GM12873 (cell line): ENCODE data around the gene TBL1X.

Experiments used
- CTCF ChIP-seq: IDR thresholded peaks from 2 replicates; pipeline ENCODE4 v1.5.1; 2012; ENCODE audit warnings: low read depth, mild to moderate bottlenecking, moderate library complexity, low read length, control low read depth; ENCODE audit not compliant: insufficient read depth; ENCODE audit errors: missing control alignments

TBL1X gene

GRCh38 chrX:9765072-9765736 lies 300.3 kb downstream of the TBL1X start:
- TF ChIP-seq CTCF, result no peak

GRCh38 chrX:9765737-9766097 lies 300.9 kb downstream of the TBL1X start, which contains the start of gene GPR143:
Gene GPR143 (minus strand): TSS chrX:9765847. CDS start chrX:9765817, 30 bp downstream.
- TF ChIP-seq CTCF, result no peak

GRCh38 chrX:9767375-9767774 lies 302.5 kb downstream of the TBL1X start:
- TF ChIP-seq CTCF, result no peak

GRCh38 chrX:9770319-9770718 lies 305.5 kb downstream of the TBL1X start:
- TF ChIP-seq CTCF, result no peak

- TF ChIP-seq CTCF, result no peak
Observed at GRCh38 chrX:9772943-9773342, 308.1 kb downstream of the TBL1X start.

GRCh38 chrX:9775930-9776329 lies 311.1 kb downstream of the TBL1X start:
- TF ChIP-seq CTCF, result no peak

GRCh38 chrX:9781941-9782340 lies 317.1 kb downstream of the TBL1X start:
- no peak for TF ChIP-seq CTCF

GRCh38 chrX:9784332-9784731 lies 319.5 kb downstream of the TBL1X start:
- no peak for TF ChIP-seq CTCF
